Right ventricle myocardium superior (tissue), 1 donor: ENCODE data around the gene GOLGB1. TPM values are rescaled to one million over a fixed set of nuclear protein-coding genes. Genes with fewer than 3 reads are reported as not detected.
"Not testable (repeated sequence)": the region's sequence is repeated elsewhere in the genome, so short reads cannot be mapped to it uniquely, and the experiment has no call there.

Experiments used
- ATAC-seq: fragments of 200-7000 bp; cut with Tn5 transposase; one replicate; pipeline ENCODE4 v1.9.1; 2020; ENCODE audit warnings: mild to moderate bottlenecking; ENCODE audit not compliant: poor library complexity
- DNase-seq: peaks from one replicate; pipeline ENCODE4 v3.0.0-alpha.2; 2020
- intact Hi-C: fragments of 100-400 bp; cut with DNase I; formaldehyde crosslinking; loops from one replicate; pipeline ENCODE4 v1.11.2; 2022
- long read RNA-seq: library from polyadenylated mRNA; unstranded; transcript quantifications from one replicate; pipeline ENCODE4 v2.0.0, GENCODE V29; 2021
- total RNA-seq: library from RNA; stranded (reverse); fragmentation: NEBNext Ultra II Directional; extraction: Animal tissue kit (Norgen Biotek cat#: 25700); gene quantifications from one replicate; pipeline ENCODE4 v1.2.1, GENCODE V29; 2021
- donor health status: DM: no; HTN: yes; CAD: no; lungs with severe emphysema.

GOLGB1 gene
- 43.2 TPM for total RNA-seq
- long read RNA-seq, partial matches to known transcripts, result 11 of 16 reads
- long read RNA-seq, other reads (novel, unspliced or antisense), result 5 of 16 reads

- intact Hi-C loops, result no loop called here
- ATAC-seq (peak; percentile 99), DNase-seq (peak; percentile 94)
Measured at GRCh38 chr3:121749276-121750086, at the start of gene GOLGB1. TSS of gene GOLGB1 (minus strand) at chr3:121749741. CDS start at chr3:121730971, 18,770 bp downstream.

GRCh38 chr3:121796970-121797369, 47.4 kb upstream of the GOLGB1 start:
- no peak for ATAC-seq

GRCh38 chr3:121794264-121794983, 44.9 kb upstream of the GOLGB1 start:
- intact Hi-C loops, result no loop called here
- no peak for ATAC-seq
- no peak for DNase-seq

More at GRCh38 chr3:121796970-121797369, 47.4 kb upstream of the GOLGB1 start:
- no peak for DNase-seq
- intact Hi-C loops, result no loop called here

GRCh38 chr3:121793078-121793477, 43.5 kb upstream of the GOLGB1 start:
- ATAC-seq (no peak), DNase-seq (no peak)
- intact Hi-C loops, result no loop called here

GRCh38 chr3:121786485-121786884, 36.9 kb upstream of the GOLGB1 start:
- ATAC-seq, result peak; percentile 58
- DNase-seq, result no peak
- intact Hi-C loops, result no loop called here

- peak; percentile 67 for ATAC-seq
- DNase-seq, intact Hi-C loops: not testable (repeated sequence)
Measured at GRCh38 chr3:121782784-121783183, 33.2 kb upstream of the GOLGB1 start.

GRCh38 chr3:121781611-121782010, 32.1 kb upstream of the GOLGB1 start:
- intact Hi-C loops, result no loop called here
- DNase-seq, result no peak
- no peak for ATAC-seq

GRCh38 chr3:121775095-121775494, 25.6 kb upstream of the GOLGB1 start:
- DNase-seq, ATAC-seq, intact Hi-C loops: not testable (repeated sequence)

GRCh38 chr3:121769246-121769645, 19.7 kb upstream of the GOLGB1 start:
- intact Hi-C loops, result no loop called here
- ATAC-seq (no peak), DNase-seq (no peak)

- intact Hi-C loops, result no loop called here
- DNase-seq (no peak), ATAC-seq (no peak)
Measured at GRCh38 chr3:121768452-121768851, 18.9 kb upstream of the GOLGB1 start.

GRCh38 chr3:121759541-121760202, 10.1 kb upstream of the GOLGB1 start:
- intact Hi-C loops, result no loop called here
- ATAC-seq, result no peak
- no peak for DNase-seq

GRCh38 chr3:121758727-121759450, 9.3 kb upstream of the GOLGB1 start:
- ATAC-seq (no peak), DNase-seq (no peak)
- intact Hi-C loops, result no loop called here

GRCh38 chr3:121757812-121758545, 8.4 kb upstream of the GOLGB1 start:
- intact Hi-C loops, result no loop called here
- ATAC-seq (peak; percentile 24), DNase-seq (no peak)

GRCh38 chr3:121757087-121757811, 7.7 kb upstream of the GOLGB1 start:
- DNase-seq, result peak; percentile 45
- intact Hi-C loops, result no loop called here
- peak; percentile 89 for ATAC-seq

- DNase-seq (no peak), ATAC-seq (no peak)
- intact Hi-C loops, result no loop called here
Measured at GRCh38 chr3:121752772-121753171, 3.2 kb upstream of the GOLGB1 start.

GRCh38 chr3:121752261-121752660, 2.7 kb upstream of the GOLGB1 start:
- DNase-seq, result no peak
- ATAC-seq, result no peak
- intact Hi-C loops, result no loop called here

GRCh38 chr3:121750087-121750415, 510 bp upstream of the GOLGB1 start:
- ATAC-seq, result no peak
- intact Hi-C loops, result no loop called here
- no peak for DNase-seq
